HepG2 (cell line): ENCODE data around the gene FAM169A. TPM values are rescaled to one million over a fixed set of nuclear protein-coding genes. Genes with fewer than 3 reads are reported as not detected.

Source experiments
- ATAC-seq: fragments of 200-7000 bp; cut with Tn5 transposase; 3 replicates; pipeline ENCODE4 v1.9.1; 2020; ENCODE audit warnings: mild to moderate bottlenecking, moderate library complexity
- BruUV-seq: library from RNA; stranded (reverse); fragments of 400-500 nt; replicated peaks from 2 replicates; lab custom pipeline; 2021; lab: Mats Ljungman, UMichigan
- CTCF ChIA-PET: fragments of 300-600 bp; formaldehyde crosslinking; extraction: SDS; loops from one replicate; lab custom pipeline; 2021; ENCODE audit warnings: low total read pairs, inconsistent platforms, low intra/inter-chr PET ratio; lab: Yijun Ruan, JAX
- POLR2A ChIA-PET: fragments of 350-600 bp; sonication (Branson Sonifier 250); formaldehyde crosslinking; loops from one replicate; lab custom pipeline; 2020; ENCODE audit warnings: antibody characterized with exemption, inconsistent platforms; lab: Yijun Ruan, JAX
- DNase-seq: peaks from one replicate; pipeline ENCODE4 v3.0.0-alpha.2; 2015; ENCODE audit warnings: low spot score
- FAIRE-seq: peaks from 3 replicates; lab custom pipeline; 2011; peaks lifted over from hg19 to GRCh38; lab: Jason Lieb, UNC
- H2AFZ ChIP-seq: one replicate; pipeline ENCODE4 v1.6.1; 2011; ENCODE audit warnings: low read length, inconsistent platforms
- H3K27ac ChIP-seq: fragments of 300-600 bp; 3 replicates; pipeline ENCODE4 v1.8.0; 2011; ENCODE audit warnings: mixed run types, mild to moderate bottlenecking, mixed read lengths, low read length, inconsistent platforms; ENCODE audit not compliant: insufficient read depth; ENCODE audit errors: extremely low read length
- H3K27me3 ChIP-seq, 2 experiments: fragments of 200-600 bp in 1 of 2; 2 replicates in 1 of 2; 3 replicates in 1 of 2; pipeline versions ENCODE4 v1.6.0 to v1.8.0; 2011; ENCODE audit warnings: low read length in 2 of 2, mild to moderate bottlenecking in 2 of 2, moderate library complexity in 2 of 2, inconsistent platforms in 1 of 2; ENCODE audit not compliant: insufficient read depth in 2 of 2, control insufficient read depth in 1 of 2
- H3K36me3 ChIP-seq, 2 experiments: fragments of 200-600 bp in 1 of 2; replicated peaks in 1 of 2; 2 replicates in 1 of 2; 3 replicates in 1 of 2; pipeline versions ENCODE4 v1.5.1 to v1.8.0; 2011; ENCODE audit warnings: low read length in 2 of 2, inconsistent platforms in 1 of 2; ENCODE audit not compliant: insufficient read depth in 2 of 2, control insufficient read depth in 1 of 2
- H3K4me1 ChIP-seq: 2 replicates; pipeline ENCODE4 v1.5.1; 2012; ENCODE audit warnings: low read length, inconsistent platforms; ENCODE audit not compliant: insufficient read depth
- H3K4me2 ChIP-seq: 2 replicates; pipeline ENCODE4 v1.6.0; 2011; ENCODE audit warnings: low read depth, low read length, inconsistent platforms
- H3K4me3 ChIP-seq, 3 experiments: fragments of 200-600 bp in 1 of 3; sonication (generic), shearing (Covaris generic) in 1 of 3; replicated peaks in 1 of 3; 2 replicates each; pipeline ENCODE4 v1.5.1; 2011 to 2016; ENCODE audit warnings: low read length in 3 of 3, inconsistent platforms in 2 of 3, low read depth in 2 of 3, mild to moderate bottlenecking in 2 of 3, control low read depth in 1 of 3, mixed read lengths in 1 of 3; ENCODE audit not compliant: insufficient read depth in 1 of 3
- H3K79me2 ChIP-seq: one replicate; pipeline ENCODE4 v1.6.1; 2011; ENCODE audit warnings: low read length, inconsistent platforms; ENCODE audit not compliant: insufficient read depth
- H3K9ac ChIP-seq: 2 replicates; pipeline ENCODE4 v1.6.0; 2011; ENCODE audit warnings: mild to moderate bottlenecking, low read depth, low read length, inconsistent platforms; ENCODE audit not compliant: insufficient read depth
- H3K9me3 ChIP-seq: 2 replicates; pipeline ENCODE4 v1.5.1; 2012; ENCODE audit warnings: mild to moderate bottlenecking, low read length
- H4K20me1 ChIP-seq: 2 replicates; pipeline ENCODE4 v1.6.0; 2011; ENCODE audit warnings: inconsistent platforms, mild to moderate bottlenecking, low read length, moderate library complexity; ENCODE audit not compliant: insufficient read depth
- BRCA1 ChIP-seq: sonication (generic); formaldehyde crosslinking; IDR thresholded peaks from 2 replicates; pipeline ENCODE4 v1.4.0; 2020; ENCODE audit warnings: missing genetic modification reagents
- CEBPB ChIP-seq: IDR thresholded peaks from 2 replicates; pipeline ENCODE4 v1.6.1; 2011; ENCODE audit warnings: low read depth, low read length, improper control_type of control experiment, borderline replicate concordance
- CEBPG ChIP-seq: IDR thresholded peaks from 2 replicates; pipeline ENCODE4 v1.6.1; 2016
- FOXO1 ChIP-seq: sonication (generic); formaldehyde crosslinking; IDR thresholded peaks from 2 replicates; pipeline ENCODE4 v1.4.0; 2020; ENCODE audit warnings: missing genetic modification reagents
- NRL ChIP-seq: sonication (generic); formaldehyde crosslinking; IDR thresholded peaks from 2 replicates; pipeline ENCODE4 v1.5.0; 2020; ENCODE audit warnings: missing genetic modification reagents, mild to moderate bottlenecking, moderate library complexity, borderline replicate concordance
- TOE1 ChIP-seq: sonication (generic); formaldehyde crosslinking; IDR thresholded peaks from 2 replicates; pipeline ENCODE4 v1.4.0; 2020; ENCODE audit warnings: mild to moderate bottlenecking, missing genetic modification reagents
- ZNF121 ChIP-seq: sonication (generic); formaldehyde crosslinking; IDR thresholded peaks from 2 replicates; pipeline ENCODE4 v1.5.0; 2020; ENCODE audit warnings: mild to moderate bottlenecking, missing genetic modification reagents
- ZNF3 ChIP-seq: IDR thresholded peaks from 2 replicates; pipeline ENCODE4 v1.7.0; 2017; ENCODE audit warnings: inconsistent platforms
- WGBS: methylation state at CpG from one replicate; pipeline ENCODE4 v1.1.6; 2017; ENCODE audit warnings: low lambda C conversion rate; 5-methylcytosine and 5-hydroxymethylcytosine counted together
- in situ Hi-C: cut with HindIII; loops from 2 replicates; pipeline ENCODE4 v1.10.0; 2017; ENCODE audit warnings: low pct_unique_long_range_greater_than_20kb; ENCODE audit not compliant: extremely low pct_ligation_motif_present
- intact Hi-C: fragments of 100-400 bp; cut with micrococcal nuclease; formaldehyde crosslinking; loops from one replicate; pipeline ENCODE4 v1.10.0; 2022; ENCODE audit not compliant: unreplicated experiment
- polyA plus RNA-seq, 8 experiments: library from polyadenylated mRNA; depleted of rRNA in 3 of 8; stranded (reverse) in 7 of 8; unstranded in 1 of 8; fragments of >200 nt; fragmentation: Illumina TruSeq in 4 of 8; extraction: Trizol in 4 of 8; gene quantifications; 2 replicates each; pipeline versions ENCODE4 v1.2.1 to v1.2.3, GENCODE V29; 2011 to 2016; ENCODE audit warnings: low read depth in 4 of 8, missing spikeins in 1 of 8, mixed read lengths in 1 of 8; ENCODE audit not compliant: insufficient read depth in 1 of 8
- total RNA-seq, 5 experiments: library from RNA; depleted of rRNA; stranded (reverse); fragments of >200 nt; fragmentation: Illumina TruSeq; extraction: Trizol; gene quantifications; 2 replicates each; pipeline ENCODE4 v1.2.3, GENCODE V29; 2016; ENCODE audit warnings: low read depth in 1 of 5

FAM169A gene
- total and polyA plus RNA-seq, 2 of the 13 experiments (the other 11 are each of a cell fraction or from before 2014, with no cell fraction given), result 21.1 to 110 TPM

- POLR2A ChIA-PET, result no interaction called here
- Histone ChIP-seq H3K27ac (no peak overlapping the region), H3K4me1 (peaks cover 19% of the 10 kb centered on the region), H4K20me1 (no peaks in the 10 kb centered on the region), H3K9me3 (no peaks in the 10 kb centered on the region), H3K4me2 (no peak overlapping the region), H3K4me3 (no peak overlapping the region), H3K27me3 (no peaks in the 10 kb centered on the region), H3K79me2 (peaks cover 41% of the 10 kb centered on the region), H3K36me3 (peaks cover 1 to 32% of the 10 kb centered on the region in 2 experiments; a peak in 4 of 5 replicates), H3K9ac (no peak overlapping the region), H2AFZ (no peak overlapping the region)
- in situ Hi-C loops, result no loop called here
- 99% methylated on average over 7 of the region's 7 CpGs for WGBS
- DNase-seq (no peak), FAIRE-seq (no peak), ATAC-seq (no peak)
- CTCF ChIA-PET, result no interaction called here
- TF ChIP-seq CEBPG (CRISPR knock-in tag) (peak; percentile 84), CEBPB (peak; percentile 89), ZNF3 (CRISPR knock-in tag) (no peak), BRCA1 (CRISPR knock-in tag) (no peak), ZNF121 (CRISPR knock-in tag) (peak; percentile 98)
- no TSS peak for BruUV-seq
- intact Hi-C loops, result no loop called here
Measured at GRCh38 chr5:74829413-74829812, 36.8 kb downstream of the FAM169A start.

DNA sequence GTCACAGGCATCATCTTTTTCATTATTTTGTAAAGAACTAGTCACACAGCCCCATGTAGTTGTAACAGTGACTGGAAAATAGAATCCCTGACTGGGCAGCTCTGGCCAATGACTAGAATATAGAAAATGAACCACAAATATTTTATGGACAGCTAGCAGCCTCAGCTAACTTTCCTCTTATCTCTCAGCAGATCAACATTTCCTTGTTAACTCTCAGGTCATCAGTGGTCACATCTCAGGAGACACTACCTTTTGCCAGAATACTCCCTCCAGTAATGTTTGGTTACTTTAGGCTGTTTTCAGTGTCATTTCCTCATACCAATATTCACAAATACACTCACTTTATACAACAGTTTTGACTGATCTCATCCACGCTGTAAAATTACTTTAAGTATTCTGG, 43.9 kb downstream of the FAM169A start:
- ChIA-PET POLR2A (no interaction called here), CTCF (no interaction called here)
- no peak overlapping the region for H3K4me3 ChIP-seq
- no peaks in the 10 kb centered on the region for H3K9me3 ChIP-seq
- peaks cover 6 to 43% of the 10 kb centered on the region in 2 experiments for H3K36me3 ChIP-seq
- intact Hi-C loops (no loop called here), in situ Hi-C loops (no loop called here)
- no peaks in the 10 kb centered on the region for H3K27me3 ChIP-seq
- ATAC-seq (no peak), DNase-seq (no peak), FAIRE-seq (no peak)
- no peak overlapping the region for H3K9ac ChIP-seq
- H3K4me1 ChIP-seq, result no peaks in the 10 kb centered on the region
- BruUV-seq, result no TSS peak
- no peak overlapping the region for H3K4me2 ChIP-seq
- no peak overlapping the region for H2AFZ ChIP-seq
- TF ChIP-seq TOE1 (CRISPR knock-in tag), result no peak
- TF ChIP-seq NRL, result no peak
- no peak for TF ChIP-seq FOXO1 (CRISPR knock-in tag)
- WGBS, result 95% methylated on average over 1 of the region's 1 CpG
- peaks cover 27% of the 10 kb centered on the region for H3K79me2 ChIP-seq
- H4K20me1 ChIP-seq, result no peaks in the 10 kb centered on the region; the same call in 1 of the 2 replicates
- no peak overlapping the region for H3K27ac ChIP-seq
